NCI-H510A treated with DMSO at 0.1 percent for 48 hours (cell line): ENCODE data around the gene AOPEP.
"Not testable (repeated sequence)": the region's sequence is repeated elsewhere in the genome, so short reads cannot be mapped to it uniquely, and the experiment has no call there.

ENCODE experiments used
- DNase-seq: peaks from one replicate; lab custom pipeline; 2025; lab: John Stamatoyannopoulos, UW

Gene AOPEP

DNA sequence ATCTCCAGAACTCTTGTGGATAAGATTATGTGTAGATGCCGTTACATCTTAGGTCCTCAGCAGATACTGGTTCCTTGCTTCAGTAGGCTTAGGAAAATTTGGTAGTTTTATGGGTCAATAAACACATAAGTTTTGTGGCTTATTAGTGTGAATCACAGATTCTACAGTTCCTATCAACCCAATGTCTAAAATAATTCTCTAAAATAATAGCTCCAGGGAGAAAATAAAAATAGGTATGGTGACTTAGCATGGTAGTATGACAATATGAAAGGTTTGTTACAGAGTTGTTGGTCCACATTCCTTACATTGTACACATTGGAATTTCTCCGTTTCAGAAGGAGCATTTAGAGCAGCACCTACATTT lies 91.7 kb downstream of the AOPEP start:
- no peak for DNase-seq

DNA sequence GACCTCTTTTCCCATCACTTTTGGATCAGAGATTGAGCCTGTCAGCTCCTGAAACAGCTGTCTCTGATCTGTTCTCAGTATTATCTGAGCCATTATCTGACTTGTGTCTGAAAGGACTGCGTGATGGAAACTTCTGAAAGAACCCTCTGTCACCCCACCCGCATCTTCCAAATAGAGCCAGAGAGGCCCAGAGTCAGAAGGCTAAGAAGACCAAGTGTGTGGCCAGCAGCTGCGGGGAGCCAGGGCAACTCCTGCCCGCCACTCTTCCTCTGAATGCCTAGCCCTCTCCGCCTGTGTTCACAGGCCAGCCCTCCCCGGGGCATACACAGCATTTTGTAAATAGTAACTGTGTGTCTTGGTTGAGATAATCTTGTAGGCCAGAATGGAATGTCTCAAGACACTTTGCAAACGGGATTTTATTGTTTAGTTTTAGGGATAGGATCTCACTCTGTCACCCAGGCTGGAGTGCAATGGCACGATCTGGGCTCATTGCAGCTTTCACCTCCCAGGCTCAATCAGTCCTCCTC lies 92.7 kb downstream of the AOPEP start:
- DNase-seq = no peak

DNA sequence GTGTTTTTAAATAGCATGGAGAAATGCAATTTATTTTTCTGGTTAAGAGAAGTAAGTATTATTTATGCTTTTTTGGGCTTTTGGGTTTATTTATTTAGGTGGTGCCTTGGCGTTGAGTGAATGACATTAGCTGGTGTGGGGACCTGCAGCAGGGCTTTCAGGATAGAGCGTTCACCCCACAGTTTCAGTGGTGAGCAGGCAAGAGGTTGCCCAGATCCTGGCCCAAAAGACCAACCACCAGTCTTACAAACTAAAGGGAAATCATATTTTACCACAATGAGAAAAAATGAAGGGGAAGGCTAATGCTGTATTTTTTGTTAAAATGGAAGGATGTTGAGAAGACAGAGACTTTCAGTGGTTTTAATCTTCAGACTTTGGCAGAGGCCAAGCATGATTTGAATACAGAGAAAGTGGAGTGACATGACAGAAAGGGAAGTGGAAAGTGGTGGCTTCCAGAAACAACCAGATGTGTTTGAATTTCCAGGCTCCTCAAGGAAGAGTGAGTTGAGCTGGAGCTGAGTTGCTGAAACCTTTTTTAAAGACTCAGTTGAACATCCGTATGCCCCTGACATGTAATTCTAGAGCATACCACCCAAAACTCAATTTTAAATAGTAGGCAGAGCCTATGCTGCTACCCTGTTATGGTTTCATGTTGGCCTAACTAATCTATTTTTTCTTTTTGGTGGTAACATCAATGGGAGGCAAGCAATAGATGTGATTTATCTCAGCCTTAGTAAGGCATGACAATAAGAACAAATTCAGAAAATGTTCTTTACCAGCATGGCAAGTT lies 94.8 kb downstream of the AOPEP start:
- DNase-seq = no peak

DNA sequence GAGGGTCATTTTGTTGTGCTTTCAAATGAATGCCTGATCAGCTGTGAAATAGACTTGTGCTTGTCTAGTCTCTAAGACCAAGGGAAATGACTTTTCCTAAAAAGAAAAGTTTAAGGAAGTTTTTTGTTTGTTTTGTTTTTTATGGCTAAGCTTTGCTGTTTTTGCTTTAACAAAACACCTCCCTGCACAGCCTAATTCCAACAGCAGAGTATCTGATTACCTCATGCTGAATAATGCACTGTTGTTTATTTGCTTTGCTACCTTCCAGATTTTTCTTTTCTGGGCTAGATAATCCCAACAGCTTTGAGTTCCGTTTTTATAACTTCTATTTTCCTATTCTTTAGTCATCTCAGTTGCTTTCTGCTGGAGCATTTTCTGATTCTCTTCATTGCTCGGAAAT lies 95.8 kb downstream of the AOPEP start:
- peak; percentile 9 for DNase-seq

DNA sequence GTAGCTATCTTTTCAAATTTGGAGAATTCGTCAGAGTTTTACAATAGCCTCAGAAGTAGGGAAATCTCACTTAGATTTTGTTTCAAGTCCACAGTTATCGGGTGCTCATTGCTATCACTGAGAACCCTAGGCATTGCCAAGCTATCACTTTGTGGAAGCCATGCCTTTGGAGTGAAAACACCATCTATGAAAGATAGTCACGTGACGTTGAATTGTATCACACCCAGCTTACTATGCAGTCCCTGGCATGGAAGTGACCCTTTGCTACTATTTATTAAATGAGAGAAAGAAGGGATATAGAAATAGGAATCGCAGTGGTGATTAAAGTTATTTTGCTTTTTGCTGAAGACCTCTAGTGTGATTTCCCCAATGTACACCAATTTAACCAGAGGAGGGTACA lies 97.2 kb downstream of the AOPEP start:
- DNase-seq = no peak

DNA sequence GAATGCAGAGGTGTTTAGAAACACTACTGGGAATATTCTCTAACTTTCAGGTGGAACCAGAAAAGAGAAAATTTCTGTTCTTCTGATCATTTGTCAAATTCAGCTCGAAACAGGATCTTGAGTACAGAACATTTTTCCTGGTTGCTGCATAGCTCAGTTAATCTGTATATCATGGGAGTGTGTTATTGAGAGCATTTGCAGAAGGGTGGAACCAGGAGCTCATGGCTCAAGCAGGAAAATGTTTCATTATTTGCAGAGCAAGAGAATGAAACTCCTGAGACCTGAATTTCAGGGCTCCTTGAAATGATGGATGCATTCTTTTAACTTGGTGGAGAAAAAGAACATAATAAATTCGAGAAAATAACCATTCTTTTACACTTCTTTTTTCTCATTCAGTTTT lies 97.9 kb downstream of the AOPEP start:
- no peak for DNase-seq

DNA sequence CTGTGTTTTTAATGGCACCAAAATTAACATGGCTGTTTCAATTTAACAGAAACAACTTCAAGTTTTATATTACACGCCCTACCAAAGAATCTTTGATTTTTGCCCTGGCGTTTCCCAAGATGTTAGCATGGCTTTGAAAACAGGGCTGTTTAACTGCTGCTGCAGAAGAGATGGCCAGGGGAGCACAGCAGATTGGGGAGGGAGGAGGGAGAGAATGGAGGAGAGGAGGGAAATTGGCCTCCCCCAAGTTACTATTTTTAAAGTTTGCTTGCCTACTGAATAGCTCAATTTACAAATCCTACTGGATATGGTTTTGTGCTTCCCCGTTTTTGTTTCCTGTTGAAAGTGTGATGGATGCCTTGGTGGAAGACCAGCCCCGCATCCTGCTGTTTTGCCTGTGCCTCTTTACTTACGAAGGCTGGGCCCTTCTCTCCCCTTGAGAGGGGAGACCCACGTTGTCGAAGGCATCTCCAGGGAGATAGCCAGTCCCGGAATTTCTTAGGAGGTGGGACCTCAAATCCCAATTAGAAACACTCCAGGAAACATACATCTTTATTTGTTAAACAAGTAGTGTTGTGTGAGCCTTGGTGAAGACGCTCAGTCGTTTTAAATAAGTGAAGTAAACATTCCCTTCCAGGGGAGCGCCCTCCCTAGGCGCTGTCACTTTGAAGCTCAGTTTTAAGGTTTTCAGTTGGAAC lies 98.6 kb downstream of the AOPEP start:
- no peak for DNase-seq

DNA sequence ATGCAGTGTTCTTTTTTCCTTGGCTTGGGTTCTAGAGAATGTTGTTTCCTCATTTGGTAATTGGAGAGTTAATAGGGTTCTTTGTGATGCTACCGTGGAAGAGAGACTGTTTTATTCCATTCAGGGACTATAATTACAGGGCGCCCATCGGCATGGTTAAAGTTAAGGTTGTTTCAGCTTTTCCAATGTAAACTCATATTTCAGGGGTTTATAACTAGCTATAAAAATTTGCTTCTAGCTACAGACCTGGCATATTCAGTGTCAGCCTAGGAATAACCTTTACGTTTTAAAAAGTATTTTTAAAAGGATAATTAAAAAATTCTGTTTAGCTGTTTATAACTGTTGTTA lies 99.1 kb downstream of the AOPEP start:
- no peak for DNase-seq

DNA sequence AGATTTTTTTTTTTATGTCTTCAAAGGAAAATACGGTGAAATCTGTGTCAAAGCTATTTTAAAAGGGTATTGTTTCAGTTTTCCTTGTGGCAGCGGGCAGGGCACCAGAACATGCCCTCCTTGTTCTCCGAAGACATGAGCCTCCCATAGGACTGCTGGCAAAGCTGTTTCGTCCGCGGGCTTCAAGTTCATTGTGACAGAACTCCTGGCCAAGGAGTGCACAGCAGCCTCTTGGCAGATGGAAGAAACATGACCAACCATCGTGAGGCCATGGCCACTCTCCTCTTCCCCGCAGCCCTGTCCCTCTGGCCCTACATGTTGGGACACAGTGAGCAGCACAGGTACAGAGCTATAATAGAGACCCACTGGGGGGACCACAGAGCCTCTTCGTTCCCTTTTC lies 99.5 kb downstream of the AOPEP start:
- DNase-seq = no peak

DNA sequence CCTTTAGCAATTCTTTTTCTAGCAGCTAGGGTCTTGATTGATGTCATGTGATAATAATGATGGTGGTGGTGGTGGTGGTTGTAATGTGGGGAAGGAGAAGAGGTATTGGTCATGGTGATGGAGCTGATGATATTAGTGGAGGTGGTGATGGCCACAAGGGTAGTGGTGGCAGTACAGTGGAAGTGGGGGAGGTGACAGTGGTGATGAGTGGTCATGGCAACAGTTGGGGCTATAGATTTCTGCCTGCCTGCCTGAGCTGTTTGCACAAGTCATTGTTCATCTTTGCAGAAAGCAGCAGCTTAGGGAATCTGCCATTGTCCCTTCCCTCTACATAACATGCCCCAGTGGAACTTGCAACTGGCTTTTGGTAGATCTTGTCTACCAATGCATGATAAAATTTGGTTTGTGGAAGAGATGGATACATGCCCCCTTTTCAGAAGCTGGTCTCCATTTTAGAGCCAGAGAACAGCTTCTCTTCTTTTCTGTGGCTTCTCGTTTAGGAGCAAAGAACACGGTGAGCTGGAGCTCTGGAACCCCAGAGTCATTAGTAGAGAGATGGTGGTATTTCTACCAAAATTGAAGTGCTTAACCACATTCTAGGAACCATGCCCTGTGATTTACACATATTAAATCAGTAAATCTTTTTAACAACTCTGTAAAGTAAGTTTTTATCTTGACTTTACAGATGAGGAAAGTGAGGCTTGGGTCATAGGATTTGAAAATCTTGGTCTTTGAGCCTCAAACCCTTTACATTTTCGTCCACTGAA lies 100.3 kb downstream of the AOPEP start:
- DNase-seq = peak; percentile 29

DNA sequence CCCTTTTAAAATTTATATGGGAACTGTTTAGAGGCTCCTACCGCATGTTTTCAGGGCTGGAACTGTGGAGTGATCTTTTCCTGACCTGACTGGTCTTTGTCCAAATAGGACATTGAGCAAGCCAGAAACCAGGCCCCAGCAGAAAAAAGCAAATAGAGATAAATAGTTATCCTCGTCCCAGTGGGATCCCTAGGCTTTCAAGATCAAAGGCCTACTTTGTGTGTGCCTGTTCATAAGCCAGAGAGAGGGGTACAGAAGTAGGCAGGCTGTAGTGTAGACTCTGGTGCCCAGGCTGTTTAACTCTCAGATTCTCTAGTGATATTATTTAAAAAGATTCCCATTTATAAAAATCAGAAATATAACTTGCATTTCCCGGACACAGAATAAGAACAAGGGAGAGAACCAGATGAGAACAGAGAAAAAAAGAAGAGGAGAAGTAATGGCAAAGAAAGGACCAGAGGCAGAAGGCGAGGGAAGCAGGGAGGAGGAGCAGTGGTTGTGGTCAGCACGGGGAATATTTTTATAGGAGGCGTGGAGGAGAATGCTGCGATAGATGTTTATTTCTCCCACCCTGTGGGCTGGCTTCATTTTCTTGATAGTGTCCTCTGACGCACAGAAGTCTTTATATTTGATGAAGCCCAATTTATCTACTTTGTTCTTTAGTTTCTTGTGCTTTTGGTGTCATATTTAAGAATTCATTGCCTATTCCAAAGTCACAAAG lies 101.2 kb downstream of the AOPEP start:
- DNase-seq = no peak

DNA sequence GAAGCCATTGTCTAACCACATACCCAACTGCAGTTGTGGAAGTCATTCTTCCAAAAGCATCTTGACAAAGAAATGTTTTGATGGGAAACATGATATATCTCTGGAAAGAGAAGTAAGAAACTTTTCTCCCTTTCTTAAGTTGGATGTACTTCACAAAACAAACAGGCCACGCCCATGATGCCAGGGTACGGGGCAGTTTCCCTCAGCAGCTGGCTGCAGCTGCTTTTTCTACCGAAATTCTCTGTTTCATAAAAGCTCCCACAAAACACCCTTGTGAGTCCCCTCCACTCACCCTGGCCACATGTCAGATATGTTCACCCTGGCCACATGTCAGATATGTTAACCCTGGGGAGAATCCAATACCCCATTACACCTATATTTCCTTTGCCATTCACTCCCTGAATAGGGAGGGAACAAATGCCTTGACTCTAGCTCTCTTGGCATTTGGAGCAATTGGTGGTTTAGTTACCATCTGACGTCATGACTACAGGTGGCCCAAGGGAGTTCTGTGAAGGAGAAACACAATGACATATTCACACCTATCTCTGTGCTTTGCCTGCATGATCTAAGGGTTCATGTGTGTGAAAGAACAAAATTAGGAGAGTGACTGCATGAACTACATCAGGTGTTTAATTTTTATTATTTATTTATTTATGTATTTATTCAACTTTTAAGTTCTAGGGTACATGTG lies 103.0 kb downstream of the AOPEP start:
- no peak for DNase-seq

DNA sequence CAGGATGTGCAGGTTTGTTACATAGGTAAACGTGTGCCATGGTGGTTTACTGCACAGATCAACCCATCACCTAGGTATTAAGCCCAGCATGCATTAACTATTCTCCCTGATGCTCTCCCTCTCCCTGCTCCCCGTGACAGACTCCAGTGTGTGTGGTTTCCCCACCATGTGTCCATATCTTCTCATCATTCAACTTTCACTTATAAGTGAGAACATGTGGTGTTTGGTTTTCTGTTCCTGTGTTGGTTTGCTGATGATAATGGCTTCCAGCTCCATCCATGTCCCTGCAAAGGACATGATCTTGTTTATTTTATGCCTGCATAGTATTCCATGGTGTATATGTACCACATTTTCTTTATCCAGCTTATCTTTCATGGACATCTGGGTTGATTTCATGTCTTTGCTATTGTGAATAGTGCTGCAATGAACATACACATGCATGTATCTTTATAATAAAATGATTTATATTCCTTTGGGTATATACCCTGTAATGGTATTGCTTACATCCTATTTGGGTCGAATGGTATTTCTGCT lies 103.6 kb downstream of the AOPEP start:
- not testable (repeated sequence) for DNase-seq

DNA sequence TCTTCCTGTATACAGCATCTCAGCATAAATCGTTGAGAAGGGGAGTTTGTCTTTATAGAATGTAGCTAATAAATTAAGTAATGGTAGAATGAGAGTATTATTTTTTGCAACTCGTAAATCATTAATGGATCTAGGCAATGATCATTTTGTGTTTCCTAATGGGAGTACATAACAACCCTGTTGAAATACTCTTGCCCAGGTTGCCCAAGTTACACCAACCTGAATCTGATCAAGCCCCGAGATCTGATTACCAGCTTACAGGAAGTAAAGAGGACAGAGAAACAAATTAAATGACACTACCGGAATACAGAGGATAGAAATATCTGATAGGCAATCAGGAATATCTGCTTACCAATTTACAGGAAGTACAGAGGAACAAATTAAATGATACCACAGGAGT lies 107.3 kb downstream of the AOPEP start:
- no peak for DNase-seq

DNA sequence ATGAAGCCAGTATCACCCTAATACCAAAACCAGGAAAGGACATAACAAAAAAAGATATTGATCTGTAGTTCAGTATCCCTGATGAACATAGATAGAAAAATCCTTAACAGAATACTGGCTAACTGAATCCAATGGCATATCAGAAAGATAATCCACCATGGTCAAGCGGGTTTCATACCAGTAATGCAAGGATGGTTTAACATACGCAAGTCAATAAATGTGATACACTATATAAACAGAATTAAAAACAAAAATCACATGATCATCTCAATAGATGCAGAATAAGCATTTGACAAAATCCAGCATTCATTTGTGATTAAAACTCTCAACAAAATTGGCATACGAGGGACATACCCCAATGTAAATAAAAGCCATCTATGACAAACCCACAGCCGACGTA lies 110.9 kb downstream of the AOPEP start:
- no peak for DNase-seq

DNA sequence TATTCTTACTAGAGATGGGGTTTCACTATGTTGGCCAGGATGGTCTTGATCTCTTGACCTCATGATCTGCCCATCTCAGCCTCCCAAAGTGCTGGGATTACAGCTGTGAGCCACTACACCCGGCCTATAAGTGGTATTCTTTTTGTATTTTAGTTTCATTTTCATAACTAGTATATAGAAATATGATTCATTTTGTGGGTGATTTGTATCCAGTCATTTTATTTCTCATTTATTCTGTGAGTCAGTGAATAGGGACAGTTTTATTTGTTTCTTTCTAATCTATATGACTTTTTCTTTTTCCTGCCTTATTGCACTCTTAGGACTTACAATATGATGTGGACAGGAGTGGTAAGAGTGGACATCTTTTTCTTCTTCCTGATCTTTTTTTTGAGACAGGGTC lies 112.9 kb downstream of the AOPEP start:
- DNase-seq = no peak

DNA sequence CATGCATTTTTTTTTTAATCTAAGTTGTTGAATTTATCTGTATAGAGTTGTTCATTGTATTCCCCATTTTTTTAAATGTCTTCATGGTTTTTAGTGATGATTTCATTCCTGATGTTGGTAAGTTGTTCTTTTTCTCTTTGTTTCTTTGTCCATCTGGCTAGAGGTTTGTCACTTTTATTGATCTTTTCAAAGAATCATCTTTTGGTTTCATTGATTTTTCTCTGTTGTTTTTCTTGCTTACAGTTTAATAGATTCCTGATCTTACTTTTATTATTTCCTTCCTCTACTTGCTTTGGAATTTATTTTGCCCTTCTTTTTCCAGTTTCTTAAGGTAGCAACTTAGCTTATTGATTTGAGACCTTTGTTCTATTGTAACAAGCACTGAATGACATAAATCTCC lies 114.2 kb downstream of the AOPEP start:
- no peak for DNase-seq

DNA sequence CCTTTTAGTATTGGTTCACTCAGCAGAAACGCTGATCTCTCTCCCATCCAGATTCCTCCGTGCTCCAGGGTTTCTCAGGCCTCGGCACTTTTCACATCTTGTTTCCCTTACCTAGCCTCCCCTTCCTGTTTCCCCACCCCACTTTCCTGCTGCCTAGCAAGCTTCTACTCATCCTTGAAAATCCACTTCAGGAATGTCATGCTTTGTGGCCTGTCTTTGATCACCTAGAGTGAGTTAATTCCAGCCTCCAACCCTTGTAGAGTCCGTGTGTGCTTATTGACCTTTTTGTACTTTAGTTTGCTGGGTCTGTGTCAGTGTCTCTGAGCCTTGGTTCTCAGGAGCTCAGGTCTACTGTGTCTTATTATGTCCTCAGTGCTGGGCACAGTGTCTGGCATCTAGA lies 116.6 kb downstream of the AOPEP start:
- no peak for DNase-seq

DNA sequence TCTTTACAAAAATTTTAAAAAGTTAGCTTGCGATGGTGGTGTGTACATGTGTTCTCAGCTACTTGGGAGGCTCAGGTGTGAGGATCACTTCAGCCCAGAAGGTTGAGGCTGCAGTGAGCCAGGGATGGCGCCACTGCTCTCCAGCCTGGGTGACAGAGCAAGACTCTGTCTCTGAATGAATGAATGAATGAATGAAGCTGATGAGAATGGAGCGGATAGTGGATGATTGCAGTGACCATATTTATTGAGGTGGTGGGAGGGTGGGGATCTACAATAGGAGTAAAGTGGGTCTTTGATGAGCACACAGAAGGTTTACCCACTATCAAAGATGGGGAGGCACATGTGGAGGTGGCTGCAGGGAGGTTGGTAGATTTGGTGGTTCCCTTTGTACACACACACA lies 120.2 kb downstream of the AOPEP start:
- no peak for DNase-seq

DNA sequence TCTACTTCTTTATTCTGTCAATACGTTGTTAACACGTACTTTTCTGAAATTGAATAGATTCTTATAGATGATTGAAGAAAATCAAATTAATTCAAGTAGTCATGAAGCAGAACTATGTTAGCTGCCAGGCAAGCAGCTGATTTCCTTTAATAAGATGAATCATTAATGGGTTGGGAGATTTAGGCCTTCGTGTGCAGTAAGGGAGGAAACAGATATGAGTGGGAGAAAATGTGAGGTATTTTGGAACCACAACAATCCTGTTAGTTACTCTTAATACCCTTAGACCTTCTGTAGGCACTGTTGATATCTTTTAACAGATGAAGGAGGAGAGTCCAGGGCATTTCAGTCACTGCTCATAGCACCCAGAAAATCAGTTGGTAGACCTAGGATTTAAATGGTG lies 121.0 kb downstream of the AOPEP start:
- DNase-seq = no peak

DNA sequence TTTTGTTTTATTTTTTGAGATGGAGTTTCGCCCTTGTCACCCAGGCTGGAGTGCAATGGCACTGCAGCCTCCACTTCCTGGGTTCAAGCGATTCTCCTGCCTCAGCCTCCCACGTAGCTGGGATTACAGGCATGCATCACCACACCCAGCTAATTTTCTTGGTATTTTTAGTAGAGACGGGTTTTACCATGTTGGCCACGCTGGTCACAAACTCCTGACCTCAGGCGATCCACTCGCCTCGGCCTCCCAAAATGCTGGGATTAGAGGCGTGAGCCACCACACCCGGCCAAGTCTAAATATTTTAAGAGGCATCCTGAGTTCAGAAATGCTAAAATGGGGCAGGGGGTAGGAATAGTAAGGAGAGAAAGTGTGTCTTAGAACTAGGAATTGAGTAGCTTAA lies 122.3 kb downstream of the AOPEP start:
- not testable (repeated sequence) for DNase-seq
